HG03460 (cell line): ENCODE results near the gene RAD51B.

Experiments used
- ATAC-seq: cut with Tn5 transposase; IDR thresholded peaks from one replicate; pipeline ENCODE4 v1.9.1; 2021; ENCODE audit not compliant: unreplicated experiment

RAD51B gene

GRCh38 chr14:68669111-68669511 is 849.5 kb downstream of the RAD51B start:
- ATAC-seq, result no peak

DNA sequence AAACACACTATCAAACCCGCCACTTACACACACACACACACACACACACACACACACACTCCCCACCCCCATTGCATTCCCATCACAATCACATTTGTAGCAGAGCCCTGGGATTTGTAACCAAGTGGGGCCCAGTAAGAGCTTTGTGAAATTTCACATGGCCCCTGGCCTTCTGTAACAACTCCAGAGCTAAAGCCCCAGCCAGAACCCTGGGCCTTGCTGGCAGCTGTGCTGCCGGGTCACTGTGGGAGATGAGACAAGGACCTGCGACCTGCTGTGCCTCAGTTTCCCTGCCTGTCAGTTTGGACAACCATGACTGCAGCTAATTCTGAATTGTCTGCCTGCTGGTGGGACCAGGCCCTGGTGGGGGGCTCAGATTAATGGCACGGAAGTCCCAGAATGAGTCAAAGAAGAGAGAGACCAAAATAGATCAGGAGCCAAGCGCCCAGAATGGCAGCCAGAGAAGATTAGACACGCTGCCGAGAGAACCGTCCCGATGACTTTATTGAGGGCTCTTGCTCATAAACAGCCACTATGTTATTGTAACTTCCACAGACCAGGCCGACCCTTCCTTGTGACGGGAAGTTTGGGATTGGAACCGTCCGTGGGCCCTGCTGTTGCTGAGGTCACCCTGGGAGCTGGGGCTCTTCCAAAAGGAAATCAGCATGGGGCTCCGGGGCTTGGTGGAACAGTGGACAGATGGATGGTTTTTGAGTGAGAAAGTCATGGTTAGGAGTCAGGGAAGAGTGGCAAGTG is 850.2 kb downstream of the RAD51B start:
- ATAC-seq, result no peak

DNA sequence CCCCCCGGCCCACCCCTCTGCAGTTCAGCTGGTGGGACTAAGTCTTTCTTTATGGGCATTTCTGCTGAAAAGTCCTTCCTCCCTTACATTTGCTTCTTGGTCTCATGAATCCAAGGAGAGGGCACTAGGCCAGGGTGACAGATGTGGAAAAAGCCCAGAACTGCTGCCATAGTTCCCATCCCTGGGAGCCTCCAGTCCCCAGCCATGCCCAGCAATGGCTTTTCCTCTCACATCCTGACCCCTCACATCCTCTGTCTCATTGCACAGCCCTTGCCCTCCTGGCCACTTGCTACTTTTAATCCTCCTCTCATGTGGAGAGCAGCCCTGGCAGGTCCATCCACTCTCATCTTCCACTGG is 850.8 kb downstream of the RAD51B start:
- no peak for ATAC-seq

DNA sequence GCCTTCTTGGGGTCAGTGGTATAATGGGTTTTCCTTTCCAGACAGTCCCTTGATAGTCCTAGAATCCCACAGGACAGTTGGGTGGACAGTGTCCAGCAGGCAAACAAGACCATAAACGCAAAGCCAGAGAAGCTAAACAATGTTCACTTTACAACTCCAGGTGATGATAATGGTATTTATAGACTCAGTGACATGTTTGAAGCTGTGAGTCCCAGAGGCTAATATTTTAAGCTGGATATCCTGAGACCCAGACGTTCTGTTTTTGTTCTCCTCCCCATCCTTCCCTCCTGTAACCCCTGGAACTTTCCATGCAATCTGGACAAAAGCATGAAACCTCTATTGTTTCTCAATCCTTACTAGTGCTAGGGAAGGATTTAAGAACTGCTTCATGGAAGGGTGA is 852.3 kb downstream of the RAD51B start:
- no peak for ATAC-seq

- no peak for ATAC-seq
Observed at GRCh38 chr14:68672609-68673285, 853.2 kb downstream of the RAD51B start.

- no peak for ATAC-seq
Observed at GRCh38 chr14:68673464-68673863, 853.9 kb downstream of the RAD51B start.

- no peak for ATAC-seq
Observed at GRCh38 chr14:68674538-68675232, 855.1 kb downstream of the RAD51B start.

- no peak for ATAC-seq
Observed at GRCh38 chr14:68675233-68675577, 855.6 kb downstream of the RAD51B start.

DNA sequence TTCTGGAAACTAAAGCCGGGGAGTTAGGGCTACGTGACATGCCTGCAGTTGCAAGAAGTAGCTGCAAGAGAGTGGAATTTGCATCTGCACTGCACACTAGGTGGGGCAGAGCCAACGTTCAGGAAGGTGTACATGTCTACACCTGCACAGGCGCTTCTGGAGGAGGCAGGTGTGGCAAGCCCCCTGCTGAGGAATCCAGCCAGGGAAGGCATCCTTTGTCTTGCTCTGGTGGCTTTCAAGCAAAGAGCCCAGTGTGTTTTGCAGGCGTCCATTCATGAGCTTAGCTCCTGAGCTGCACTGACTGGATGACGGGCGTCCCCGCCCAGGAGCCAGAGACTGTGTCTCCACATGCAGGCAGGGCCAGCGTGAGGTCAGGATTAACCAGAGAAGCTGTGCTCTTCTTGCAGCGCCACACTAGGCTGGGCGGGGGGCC is 856.9 kb downstream of the RAD51B start:
- ATAC-seq, result no peak

- ATAC-seq, result no peak
Observed at GRCh38 chr14:68677476-68677875, 857.9 kb downstream of the RAD51B start.

GRCh38 chr14:68677901-68678300 is 858.3 kb downstream of the RAD51B start:
- no peak for ATAC-seq

GRCh38 chr14:68678471-68678870 is 858.9 kb downstream of the RAD51B start:
- ATAC-seq, result no peak

- ATAC-seq, result no peak
Observed at GRCh38 chr14:68679301-68679700, 859.7 kb downstream of the RAD51B start.

- ATAC-seq, result no peak
Observed at GRCh38 chr14:68679746-68680467, 860.3 kb downstream of the RAD51B start.

DNA sequence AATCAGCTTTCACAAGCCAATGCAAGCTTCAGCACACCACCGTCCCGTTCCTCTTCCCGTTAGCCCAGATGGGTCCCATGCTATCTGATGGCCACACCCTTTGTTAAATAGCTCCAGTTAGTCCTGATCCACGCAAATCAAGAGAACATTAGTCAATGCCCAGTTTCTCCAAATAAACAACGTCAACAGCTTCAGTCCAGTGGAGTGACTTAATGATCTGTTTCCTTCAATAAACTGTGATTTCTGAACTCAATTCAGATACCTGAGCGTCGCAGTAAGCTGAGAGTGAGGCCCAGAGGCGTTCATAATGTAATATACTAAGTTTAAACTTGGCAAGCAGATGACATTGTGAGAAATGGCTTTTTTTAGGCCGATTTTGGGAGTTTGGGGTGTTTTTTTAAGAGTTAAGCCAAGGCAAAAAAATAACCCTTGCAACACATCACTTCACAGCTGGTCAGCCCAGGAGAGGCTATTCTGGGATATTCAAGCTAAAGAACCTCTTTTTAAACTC is 861.0 kb downstream of the RAD51B start:
- ATAC-seq, result no peak

GRCh38 chr14:68681256-68682011 is 861.9 kb downstream of the RAD51B start:
- ATAC-seq, result no peak

DNA sequence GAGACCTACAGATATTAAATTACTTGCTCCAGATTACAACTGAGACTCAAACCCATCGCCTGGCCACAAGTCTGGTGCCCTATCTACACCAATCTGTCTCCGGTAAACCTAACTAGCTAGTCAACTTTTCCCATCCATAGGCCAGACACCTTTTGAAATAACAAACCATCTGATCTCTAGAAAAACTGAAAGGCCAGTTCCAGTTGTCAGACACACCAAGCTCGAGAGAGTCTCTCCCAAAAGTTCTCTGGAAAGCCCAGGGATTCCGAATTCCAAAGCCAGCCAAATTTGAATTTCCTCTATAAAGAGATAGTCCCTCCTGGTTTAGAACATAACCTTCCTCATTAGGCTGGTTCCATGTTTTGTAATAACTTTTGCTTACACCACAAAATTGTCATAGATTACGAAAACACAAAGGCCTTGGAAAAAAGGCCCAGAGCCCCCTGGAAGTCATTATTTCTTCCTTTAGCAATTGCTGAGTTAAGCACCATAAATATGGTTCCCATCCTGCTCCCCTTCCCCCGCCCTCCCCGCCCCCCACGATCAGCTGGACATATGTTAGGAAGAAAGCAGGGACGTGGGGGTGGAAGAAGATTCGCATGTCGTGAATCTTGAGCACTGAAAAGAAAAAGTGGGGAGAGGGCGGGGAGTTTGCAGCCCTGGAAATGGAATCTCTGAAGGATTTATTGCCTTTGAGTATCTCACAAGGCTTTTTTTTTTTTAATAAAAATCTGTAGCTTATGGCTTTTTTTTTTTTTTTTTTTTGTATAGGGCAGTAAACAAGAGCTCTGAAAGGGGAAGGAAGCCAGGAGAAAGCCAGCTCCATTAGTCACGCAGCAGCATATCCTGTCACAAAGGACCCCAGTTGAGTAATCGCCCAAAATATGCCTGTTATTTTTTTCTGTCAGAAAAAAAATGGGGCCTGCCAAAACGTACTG is 862.9 kb downstream of the RAD51B start:
- no peak for ATAC-seq

DNA sequence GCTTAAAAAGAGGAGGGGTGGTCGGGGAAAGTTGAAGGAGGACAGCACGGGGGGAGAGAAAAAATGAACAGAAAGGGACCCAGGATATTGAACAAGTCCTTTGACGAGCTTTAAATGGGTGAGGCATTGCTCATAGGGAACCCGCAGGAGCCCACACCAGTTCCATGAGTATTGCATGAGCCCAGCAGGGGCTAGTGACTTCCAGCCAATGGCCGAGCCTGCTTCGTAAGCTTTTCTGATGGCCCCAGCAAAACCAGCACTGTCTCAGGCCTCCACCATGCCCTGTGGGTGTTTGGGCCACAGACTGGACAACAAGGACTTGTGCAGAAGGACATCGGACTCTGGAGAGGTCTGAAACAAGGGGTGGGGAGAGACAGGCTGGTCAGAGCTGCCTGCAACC is 863.7 kb downstream of the RAD51B start:
- ATAC-seq, result no peak
